ENCODE data around the gene CHODL.

DNA sequence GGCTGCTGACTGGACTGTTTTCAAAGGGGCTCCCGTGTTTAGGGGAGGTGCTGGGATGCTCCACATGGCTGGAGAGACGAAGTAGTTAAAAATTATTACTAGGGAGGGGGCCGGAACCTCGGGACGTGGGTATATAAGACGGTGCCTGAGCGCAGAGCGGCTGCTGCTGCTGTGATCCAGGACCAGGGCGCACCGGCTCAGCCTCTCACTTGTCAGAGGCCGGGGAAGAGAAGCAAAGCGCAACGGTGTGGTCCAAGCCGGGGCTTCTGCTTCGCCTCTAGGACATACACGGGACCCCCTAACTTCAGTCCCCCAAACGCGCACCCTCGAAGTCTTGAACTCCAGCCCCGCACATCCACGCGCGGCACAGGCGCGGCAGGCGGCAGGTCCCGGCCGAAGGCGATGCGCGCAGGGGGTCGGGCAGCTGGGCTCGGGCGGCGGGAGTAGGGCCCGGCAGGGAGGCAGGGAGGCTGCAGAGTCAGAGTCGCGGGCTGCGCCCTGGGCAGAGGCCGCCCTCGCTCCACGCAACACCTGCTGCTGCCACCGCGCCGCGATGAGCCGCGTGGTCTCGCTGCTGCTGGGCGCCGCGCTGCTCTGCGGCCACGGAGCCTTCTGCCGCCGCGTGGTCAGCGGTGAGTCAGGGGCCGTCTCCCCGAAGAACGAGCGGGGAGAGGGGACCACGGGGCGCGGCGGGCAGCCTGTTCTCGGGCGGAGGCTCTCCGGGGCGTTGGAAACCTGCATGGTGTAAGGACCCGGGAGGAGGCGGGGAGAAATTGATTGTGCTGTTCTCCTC lies at the start of gene CHODL:
- TF ChIP-seq, protein P1, sequence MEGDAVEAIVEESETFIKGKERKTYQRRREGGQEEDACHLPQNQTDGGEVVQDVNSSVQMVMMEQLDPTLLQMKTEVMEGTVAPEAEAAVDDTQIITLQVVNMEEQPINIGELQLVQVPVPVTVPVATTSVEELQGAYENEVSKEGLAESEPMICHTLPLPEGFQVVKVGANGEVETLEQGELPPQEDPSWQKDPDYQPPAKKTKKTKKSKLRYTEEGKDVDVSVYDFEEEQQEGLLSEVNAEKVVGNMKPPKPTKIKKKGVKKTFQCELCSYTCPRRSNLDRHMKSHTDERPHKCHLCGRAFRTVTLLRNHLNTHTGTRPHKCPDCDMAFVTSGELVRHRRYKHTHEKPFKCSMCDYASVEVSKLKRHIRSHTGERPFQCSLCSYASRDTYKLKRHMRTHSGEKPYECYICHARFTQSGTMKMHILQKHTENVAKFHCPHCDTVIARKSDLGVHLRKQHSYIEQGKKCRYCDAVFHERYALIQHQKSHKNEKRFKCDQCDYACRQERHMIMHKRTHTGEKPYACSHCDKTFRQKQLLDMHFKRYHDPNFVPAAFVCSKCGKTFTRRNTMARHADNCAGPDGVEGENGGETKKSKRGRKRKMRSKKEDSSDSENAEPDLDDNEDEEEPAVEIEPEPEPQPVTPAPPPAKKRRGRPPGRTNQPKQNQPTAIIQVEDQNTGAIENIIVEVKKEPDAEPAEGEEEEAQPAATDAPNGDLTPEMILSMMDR (conservative IDR thresholded peaks at IDR 0.05; ENCODE audit: low read depth, low read length): no peak
- no peak for TF ChIP-seq POLR2A (IDR thresholded peaks at IDR 0.05; ENCODE audit: low read depth, low read length)
- no peak for TF ChIP-seq MAZ (IDR thresholded peaks at IDR 0.05; ENCODE audit: borderline replicate concordance, low read depth, low read length)
- TF ChIP-seq RCOR1 (IDR thresholded peaks at IDR 0.05; ENCODE audit: insufficient replicate concordance, low read length): no peak
- no peak for TF ChIP-seq CHD1 (IDR thresholded peaks at IDR 0.05; ENCODE audit: low read depth, low read length)
- TF ChIP-seq FOS (IDR thresholded peaks at IDR 0.05; ENCODE audit: low read depth, low read length): no peak
- no peak for TF ChIP-seq MXI1 (IDR thresholded peaks at IDR 0.05; ENCODE audit: borderline replicate concordance, low read depth, low read length)
- no peak for TF ChIP-seq CEBPB (IDR thresholded peaks at IDR 0.05; ENCODE audit: low read depth, low read length)
- TF ChIP-seq RAD21 (IDR thresholded peaks at IDR 0.05; ENCODE audit: low read length): no peak
- no peak for TF ChIP-seq MAFK (IDR thresholded peaks at IDR 0.05; ENCODE audit: low read depth, low read length)
- TF ChIP-seq RFX5 (IDR thresholded peaks at IDR 0.05; ENCODE audit: low read depth, low read length): no peak
- no peak for TF ChIP-seq BHLHE40 (IDR thresholded peaks at IDR 0.05; ENCODE audit: low read depth, low read length)
- TF ChIP-seq, protein P2, sequence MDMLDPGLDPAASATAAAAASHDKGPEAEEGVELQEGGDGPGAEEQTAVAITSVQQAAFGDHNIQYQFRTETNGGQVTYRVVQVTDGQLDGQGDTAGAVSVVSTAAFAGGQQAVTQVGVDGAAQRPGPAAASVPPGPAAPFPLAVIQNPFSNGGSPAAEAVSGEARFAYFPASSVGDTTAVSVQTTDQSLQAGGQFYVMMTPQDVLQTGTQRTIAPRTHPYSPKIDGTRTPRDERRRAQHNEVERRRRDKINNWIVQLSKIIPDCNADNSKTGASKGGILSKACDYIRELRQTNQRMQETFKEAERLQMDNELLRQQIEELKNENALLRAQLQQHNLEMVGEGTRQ (IDR thresholded peaks at IDR 0.05; ENCODE audit: low read depth, low read length): no peak
- TF ChIP-seq SMC3 (IDR thresholded peaks at IDR 0.05; ENCODE audit: low read depth, low read length): no peak
